ENCODE results near the gene KCNF1.

GRCh38 chr2:10863837-10864236 is 47.9 kb upstream of the KCNF1 start:
- TF ChIP-seq ZNF121 (CRISPR knock-in tag; IDR thresholded peaks at IDR 0.05) = no peak
- no peak for TF ChIP-seq CTCF (IDR thresholded peaks at IDR 0.05)
- no peak for TF ChIP-seq ZNF138 (CRISPR knock-in tag; conservative IDR thresholded peaks at IDR 0.05)
- no peak for TF ChIP-seq CREB1 (CRISPR knock-in tag; IDR thresholded peaks at IDR 0.05)
- no peak for TF ChIP-seq RORB (CRISPR knock-in tag; IDR thresholded peaks at IDR 0.05)
- TF ChIP-seq TEAD4 (CRISPR knock-in tag; IDR thresholded peaks at IDR 0.05) = no peak
- TF ChIP-seq NR2C2 (CRISPR knock-in tag; IDR thresholded peaks at IDR 0.05) = no peak
- TF ChIP-seq NR3C1 (CRISPR knock-in tag; conservative IDR thresholded peaks at IDR 0.05; ENCODE audit: low read depth) = no peak
